HG03354 (cell line): ENCODE data around the gene ITGB7.

Experiments
- ATAC-seq: cut with Tn5 transposase; IDR thresholded peaks from one replicate; pipeline ENCODE4 v1.9.1; 2021; ENCODE audit warnings: mild to moderate bottlenecking; ENCODE audit not compliant: unreplicated experiment, poor library complexity, severe bottlenecking

Gene ITGB7

DNA sequence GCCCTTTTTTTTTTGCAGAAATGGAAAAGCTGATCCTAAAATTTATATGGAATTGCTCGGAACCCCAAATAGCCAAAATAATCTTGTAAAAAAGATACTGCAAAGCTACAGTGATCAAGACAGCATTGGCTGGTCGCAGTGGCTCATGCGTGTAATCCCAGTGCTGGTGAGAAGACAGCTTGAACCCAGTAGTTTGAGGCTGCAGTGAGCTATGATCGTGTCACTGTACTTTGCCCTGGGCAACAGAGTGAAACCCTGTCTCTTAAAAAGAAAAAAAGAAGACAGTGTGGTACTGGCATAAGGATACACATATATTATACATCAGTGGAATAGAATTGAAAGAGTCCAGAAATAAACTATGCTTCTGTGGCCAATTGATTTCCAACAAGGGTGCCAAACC is 5.4 kb downstream of the ITGB7 start:
- ATAC-seq = no peak

DNA sequence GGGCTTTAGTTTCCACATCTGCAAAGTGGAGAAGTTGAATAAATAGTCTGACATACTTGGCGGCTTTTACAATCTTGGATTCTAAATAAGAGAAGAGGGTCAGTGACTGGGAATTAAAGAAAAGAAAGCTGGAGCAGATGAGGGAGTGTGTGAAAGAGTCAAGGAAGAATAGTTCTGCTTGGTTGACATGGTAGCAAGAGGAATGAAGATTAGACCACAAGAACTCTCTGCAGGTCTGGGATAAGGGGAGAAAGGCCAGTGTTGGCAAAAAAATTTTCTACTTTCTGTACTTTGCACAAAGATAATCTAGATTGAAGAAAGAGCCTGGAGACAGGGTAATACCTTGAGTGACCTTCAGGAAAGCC is 5.9 kb downstream of the ITGB7 start:
- ATAC-seq = no peak

DNA sequence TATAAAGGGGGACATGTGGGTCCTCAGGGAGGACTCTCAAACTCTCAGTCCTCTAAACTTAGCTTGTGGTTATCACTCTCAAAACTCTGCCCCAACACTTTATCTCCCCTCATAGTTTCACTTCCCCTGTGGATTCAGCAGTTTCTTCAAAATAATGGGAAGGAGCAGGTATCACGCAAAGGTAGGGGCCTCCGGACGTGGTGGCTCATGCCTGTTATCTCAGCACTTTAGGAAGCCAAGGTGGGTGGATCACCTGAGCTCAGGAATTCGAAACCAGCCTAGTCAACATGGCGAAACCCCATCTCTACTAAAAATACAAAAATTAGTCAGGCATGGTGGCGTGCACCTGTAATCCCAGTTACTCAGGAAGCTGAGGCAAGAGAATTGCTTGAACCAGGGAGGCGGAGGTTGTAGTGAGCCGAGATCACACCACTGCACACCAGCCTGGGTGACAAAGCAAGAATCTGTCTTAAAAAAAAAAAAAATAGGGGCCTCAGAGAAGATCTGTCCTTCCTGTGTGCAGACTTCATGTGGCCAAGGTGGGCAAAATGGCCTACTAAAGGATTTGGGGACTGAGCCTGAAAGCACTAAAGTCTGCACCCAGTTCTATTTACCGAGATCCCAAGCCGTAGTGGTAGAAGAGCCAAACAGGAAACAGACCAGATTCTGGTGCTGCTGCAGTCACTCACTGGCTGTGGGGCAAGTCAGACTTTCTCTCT is 6.4 kb downstream of the ITGB7 start:
- ATAC-seq = peak; percentile 59

DNA sequence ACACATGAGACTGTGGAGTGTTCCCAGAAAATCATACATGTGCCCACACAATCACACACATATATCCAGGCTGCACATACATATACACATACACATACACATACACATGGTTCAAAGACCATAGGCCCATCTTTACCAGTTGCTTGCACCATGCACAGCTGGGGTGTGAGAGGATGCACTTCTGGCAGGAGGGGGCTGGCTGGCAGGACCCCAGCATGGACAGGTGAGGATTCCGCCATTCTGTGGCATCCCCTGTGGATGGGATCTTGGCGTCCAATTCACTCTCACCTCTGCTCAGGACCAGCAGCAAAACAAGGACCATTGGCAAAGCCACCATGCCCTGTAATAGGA is 7.0 kb downstream of the ITGB7 start:
- ATAC-seq = peak; percentile 11

DNA sequence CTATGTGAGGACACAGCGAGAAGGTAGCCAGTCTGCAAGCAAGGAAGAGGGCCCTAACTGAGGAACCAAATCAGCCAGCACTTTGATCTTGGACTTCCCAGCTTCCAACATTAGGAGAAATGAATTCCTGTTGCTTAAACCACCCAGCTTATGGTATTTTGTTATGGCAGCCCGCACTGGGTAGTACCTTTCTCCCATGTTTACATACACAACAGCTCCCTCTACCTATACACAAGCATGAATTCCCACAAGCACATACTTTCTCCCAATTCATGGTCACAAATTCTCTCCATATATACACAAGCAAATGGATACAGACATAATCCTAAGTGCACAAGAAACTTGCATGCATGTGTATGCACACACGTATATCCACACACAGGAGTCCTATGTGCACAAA is 7.4 kb downstream of the ITGB7 start:
- no peak for ATAC-seq

DNA sequence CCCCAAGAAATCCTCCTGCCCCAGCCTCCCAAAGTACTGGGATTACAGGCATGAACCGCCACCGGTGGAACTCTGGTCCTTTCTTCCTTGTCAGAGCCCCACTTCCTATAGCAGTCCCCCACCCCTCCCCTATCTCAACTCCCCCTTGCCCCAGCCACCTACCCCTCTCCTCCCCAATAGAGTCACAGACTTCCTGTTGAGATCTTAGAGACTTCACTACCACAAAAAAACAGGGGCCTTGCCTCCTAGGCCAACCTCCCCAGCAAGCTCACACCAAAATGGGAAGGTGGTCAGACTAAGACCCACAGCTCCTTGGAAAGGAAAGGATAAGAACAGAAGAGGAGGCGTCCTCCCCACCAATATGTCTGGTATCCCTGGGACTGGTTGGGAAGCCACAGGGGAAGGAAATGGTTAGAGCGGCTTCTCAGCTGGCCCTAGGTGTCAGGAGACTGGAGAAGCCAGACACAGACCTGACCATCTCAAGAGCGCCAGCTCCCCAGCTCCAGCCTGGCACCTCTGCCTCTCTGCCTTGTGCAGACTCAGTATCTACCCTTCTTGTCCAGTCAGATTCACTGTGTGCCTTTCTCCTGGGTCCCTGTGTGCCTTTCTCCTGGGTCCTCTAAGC is 8.5 kb downstream of the ITGB7 start:
- no peak for ATAC-seq

DNA sequence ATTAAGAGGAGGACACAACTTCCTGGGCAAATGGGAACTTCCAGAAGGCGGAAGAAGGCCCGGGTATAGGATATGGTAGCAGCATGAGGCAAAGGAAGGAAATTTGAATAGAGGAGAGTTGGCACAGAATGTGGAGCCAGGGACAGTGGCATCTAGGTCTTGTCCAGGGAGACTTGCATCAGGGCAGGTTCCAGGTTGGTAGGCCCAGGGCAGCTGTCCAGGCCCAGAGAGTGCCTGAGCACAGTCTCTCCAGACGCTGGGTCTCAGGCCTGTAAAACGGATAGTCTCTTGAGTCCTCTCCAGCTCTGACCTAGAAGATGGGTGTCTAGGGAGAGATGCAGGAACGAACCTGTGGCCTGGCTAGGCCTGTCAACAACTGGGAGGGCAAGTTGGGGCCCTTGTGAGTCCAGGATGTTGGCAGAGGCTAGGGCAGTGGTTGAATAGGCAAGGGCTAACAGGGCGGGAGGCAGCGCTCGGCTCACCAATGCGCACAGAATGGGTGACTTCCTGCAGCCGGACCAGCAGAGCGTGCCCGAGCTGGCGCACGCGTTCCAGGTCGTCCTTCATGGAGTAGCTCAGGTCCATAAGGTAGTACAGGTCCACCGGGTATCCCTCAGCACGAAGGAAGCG is 9.9 kb downstream of the ITGB7 start:
- ATAC-seq = no peak

DNA sequence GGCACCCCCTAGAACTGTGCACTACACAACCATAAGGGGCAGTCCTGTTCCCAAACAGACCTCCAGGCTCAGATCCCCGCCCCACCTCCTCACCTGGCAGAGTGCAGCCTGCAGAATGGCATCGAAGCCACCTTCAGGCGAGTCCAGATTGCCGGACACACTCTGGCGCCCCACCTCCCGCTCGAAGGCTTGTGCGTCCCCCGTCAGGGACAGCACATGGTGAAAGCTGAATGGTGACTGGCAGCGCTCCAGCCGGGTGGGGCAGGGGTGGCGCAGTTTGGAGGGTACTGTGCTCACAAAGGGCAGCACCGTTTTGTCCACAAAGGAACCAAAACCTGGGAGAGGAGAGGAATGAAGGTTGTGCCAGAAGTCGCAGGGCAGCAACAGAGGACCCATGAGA is 10.6 kb downstream of the ITGB7 start:
- no peak for ATAC-seq

DNA sequence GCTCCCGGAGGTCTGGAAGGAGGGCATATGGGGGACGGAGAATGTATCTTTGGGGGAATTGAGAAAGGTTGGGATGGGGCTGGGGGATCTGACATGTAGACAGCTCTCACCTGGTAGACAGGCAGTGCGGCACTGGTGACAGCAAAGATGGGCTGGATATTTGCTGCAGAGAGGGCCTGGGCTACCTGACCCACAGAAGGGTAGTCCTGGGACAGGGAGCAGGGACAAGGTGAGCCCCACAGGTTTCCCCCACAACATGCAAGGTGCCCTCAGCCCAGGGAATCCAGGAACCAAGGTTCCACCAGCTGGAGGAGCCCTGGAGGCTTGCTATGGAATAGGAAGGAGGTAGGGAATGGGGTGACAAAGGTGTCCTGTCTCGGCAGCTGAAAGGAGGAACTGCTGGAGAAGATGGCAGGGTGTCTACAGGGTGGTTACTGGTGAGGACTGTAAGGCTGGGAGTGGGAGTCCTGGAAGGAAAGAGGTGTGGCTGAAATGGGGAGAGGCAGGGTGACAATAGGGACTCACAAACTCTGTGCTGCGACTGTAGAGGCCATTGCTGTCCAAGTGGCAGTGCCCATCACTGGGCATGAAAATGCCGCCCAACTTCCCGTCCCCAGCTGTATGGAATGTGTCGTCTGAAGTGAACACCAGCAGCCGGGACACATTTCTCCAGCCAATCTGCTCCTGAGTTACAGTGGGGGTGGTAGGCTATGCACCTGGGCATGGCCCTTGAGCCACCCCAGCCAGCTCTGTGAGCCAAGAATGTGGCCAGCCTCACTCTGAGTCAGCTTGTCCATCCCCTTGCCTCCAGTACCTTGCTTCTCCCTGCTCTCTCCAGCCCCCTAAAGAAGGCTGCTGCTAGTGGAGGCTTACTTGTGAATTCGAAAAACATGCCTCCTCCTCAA is 11.3 kb downstream of the ITGB7 start:
- no peak for ATAC-seq

DNA sequence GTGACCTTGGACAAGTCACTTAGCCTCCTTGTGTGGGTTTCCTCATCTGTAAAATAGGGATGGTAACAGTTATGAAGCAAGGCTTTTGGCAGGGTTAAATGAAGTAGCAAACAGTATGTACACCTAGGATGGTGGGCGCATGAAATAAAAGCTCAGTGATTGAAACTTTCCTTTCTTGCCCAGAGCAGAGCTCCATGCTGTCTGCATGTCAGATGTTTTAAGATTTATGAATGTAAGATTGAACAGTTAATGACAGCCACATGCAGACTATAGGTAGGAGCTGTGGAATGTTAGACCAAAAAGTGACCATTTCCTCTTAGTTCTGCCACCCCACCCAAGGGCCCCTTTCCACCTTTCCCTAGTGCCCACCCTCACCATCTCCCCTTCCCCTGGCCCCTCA is 12.1 kb downstream of the ITGB7 start:
- no peak for ATAC-seq

DNA sequence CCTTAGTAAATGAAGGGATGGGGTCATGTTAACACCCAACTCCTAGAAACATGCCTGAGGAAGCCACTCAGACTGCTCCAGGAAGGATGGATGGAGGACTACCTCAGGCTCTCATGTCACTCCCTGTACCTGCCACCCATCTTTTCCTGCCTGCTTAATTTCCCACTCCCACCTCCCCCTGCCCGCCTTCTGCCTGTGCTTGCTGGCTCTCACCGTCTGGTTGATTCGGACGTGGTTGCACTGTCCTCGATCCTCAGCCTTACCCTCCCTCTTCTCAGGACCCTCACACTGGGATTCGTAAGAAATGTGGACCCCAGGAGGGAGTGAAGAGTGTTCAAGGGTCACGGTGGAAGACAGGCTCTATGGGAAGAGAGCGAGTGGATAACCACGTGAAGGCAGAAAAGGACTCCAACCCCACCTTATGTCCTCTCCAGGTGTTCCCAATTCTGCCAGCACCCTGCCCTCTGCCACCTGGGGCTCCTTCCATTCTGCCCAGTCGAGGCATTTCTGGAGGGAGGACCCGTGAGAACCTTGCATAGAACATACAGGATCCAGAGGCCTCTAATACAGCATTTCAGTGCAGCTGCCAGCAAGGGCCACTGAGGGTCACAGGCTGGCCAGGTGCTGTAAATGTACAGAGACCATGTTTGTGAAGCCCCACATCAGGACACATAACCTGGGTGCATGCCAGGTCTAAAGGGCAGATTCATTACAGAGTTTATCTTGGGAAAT is 12.9 kb downstream of the ITGB7 start:
- no peak for ATAC-seq

DNA sequence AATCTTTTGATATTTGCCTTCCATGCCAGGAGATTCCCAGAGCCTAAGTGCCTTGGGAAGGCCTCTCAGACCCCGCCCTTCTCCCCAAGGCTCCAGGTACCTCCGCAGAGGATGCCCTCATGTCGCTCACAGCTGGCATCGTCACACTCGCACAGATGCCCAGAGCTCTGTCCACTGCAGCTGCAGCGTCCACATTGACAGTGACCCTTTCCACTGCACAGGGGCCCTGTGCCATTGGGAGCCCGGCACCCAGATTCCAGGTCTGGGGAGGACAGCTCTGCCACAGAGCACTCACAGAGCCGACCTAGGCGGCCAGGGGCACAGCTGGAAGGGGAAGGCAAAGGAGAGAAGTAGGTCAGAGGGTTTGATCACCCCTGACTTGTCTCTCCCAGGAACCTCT is 14.0 kb downstream of the ITGB7 start:
- no peak for ATAC-seq

DNA sequence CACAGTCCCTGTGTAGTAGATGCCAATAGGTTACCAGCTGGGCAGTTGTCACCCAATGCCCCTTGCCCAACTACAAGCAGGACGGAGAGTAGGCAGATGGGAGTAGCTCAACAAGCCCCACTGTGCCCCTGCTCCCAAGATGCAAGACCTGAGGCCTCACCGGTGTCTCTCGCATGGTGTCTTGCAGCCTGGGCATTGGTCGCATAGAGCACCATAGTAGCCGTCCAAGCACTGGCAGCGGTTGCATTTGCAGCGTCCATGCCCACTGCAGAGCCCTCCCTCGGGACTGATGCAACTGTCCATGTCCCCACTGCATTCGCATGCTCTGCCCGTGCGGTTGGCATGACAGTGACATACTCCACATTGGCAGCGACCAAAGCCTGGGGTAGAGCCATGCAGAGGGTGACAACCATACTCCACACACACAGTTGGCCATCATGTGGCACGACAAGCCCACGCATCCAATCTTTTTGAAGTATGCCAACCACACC is 14.5 kb downstream of the ITGB7 start:
- no peak for ATAC-seq

DNA sequence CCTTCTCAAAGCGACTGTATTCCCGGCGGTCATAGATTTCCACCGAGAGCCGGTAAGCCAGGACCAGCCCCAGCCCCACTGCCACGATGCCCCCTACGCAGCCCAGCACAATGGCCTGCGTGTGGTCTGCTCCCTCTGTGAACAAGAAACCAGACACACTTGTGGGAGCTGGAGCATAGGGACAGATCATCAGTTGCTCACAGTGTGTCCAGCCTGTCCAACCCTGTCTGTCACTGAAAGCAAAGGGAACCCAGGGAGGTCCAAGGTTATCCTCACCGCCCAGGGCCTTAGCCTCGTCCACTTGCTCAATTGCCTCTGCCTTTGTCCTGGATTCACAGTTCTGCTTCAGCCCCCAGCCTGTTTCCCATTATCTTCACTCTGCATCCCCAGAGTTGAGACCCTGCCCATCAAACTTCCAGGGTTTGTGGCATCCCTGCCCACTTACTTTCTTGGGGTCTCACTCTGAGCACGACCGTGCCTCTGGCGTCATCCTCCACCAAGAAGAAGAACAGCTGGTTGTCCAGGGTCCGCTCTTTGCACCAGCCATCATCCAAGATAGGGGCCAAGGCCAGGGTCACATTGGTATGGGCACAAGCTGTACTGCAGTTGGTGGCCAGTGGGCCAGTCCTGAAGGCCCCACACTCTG is 15.0 kb downstream of the ITGB7 start:
- ATAC-seq = no peak

DNA sequence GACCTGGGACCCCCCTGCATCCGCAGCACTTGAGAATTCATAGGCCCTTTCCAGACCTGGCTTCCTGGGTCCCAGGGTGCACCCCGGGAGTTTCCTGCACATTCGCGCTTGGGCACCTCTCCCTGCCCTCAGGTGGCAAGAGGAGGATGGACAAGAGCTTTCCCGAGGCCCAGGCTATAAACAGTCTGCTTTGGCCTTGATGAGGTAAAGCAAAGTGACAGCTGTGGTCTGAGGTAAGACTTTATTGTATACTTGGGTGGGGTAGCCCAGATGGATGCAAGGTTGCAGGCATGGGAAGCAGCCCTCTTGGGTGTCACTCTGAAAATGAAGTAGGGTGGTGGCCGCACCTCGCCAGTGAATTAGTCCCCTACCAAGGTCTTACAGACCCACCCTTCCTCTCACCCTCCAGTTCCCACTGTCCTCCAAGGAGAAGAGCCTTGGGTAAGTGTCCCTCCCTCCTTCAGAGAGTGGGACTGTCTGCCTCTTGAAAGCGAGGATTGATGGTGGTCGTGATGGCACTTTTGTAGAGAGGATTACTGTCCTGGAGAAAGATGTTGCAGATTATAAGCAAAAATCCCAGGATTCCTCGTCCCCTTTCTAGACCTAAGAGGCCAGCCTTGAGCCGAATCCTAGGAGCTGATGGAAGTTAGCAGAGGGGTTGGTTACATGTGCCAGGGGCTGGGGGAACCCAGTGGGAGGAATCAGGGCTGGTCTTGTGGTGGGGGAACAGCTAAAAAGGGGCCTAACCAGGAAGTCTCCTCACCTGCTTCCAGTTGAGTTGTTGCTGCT is 15.8 kb downstream of the ITGB7 start:
- no peak for ATAC-seq

DNA sequence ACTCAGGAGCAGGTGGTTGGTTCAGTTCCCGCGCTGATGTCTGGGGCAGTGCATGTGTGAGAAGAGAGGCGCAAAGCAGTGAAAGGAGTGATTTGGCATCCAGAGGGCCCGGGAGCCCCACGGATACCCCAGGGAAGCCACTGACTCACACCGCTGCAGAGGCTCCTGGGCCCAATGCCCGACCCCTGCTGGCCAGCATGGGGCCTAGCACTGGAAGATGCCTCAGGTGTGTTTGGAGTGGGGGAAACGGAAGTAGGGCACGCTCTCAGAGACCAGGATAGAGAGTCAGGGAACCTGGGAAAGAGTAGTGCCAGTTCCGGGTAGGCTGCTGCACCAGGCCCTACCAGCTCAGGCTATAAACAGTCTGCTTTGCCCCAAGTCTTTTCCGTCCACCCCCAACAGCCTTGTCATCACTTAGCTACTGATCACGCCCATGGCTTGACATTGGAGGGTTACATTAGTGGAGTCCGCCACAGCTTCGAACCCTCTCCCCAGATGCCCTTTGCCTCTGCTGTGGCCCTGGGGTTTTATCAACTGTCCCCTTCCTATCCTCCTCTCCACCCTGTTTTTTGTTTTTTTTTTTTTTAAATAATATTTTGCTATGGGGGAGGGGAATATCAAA is 16.8 kb downstream of the ITGB7 start:
- no peak for ATAC-seq

DNA sequence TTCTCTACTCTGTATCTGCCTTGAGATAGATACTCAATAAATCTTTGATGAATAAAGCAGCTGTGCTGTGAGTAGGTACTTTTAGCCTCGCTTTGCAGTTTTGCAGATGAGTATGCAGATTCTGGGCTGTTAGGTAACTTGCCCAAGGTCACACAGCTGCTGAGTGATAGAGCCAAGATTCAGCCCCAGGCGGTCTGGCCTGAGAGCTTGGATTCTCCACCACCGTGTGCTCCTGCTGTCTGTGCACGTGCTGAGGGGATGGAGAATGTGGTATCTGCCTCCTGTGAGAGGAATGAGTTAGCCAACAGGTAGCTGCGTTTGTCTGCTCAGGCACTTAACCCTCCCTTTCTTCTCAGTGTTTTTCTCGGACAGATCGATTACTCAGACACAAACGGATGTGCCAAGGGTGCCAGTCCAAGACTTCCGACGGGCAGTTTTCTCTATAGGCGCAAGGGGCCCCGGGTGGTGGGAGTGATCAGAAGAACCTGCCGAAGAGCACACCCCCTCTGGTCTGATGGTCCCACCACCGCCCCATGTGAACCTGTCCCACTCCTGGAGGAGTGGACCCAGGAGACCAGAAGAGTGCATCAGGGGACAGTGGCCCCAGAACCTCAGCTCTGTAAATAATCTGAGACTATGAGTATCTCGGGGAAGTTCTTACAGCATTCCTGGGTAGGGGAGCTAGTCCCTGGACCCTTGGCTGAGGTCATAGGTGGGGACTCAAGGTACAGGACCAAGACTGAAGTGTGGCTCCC is 19.7 kb downstream of the ITGB7 start:
- ATAC-seq = no peak
